ENCODE results near the gene PARD3. TPM values are rescaled to one million over a fixed set of nuclear protein-coding genes. Genes with fewer than 3 reads are reported as not detected.

Gene PARD3
- total RNA-seq, 2 experiments from 2014 or later, result 0.53 to 0.71 TPM

- Histone ChIP-seq H3K36me3 (ENCODE audit: insufficient read depth, low read length) (no peaks in the 10 kb centered on the region), H3K4me1 (ENCODE audit: insufficient read depth, low read length) (no peaks in the 10 kb centered on the region), H3K4me3 (ENCODE audit: low read length) (no peak overlapping the region), H3K27ac (ENCODE audit: low read depth in 1 of 2, low read length in 2 of 2) (no peak overlapping the region), H3K9me3 (ENCODE audit: control insufficient read depth in 1 of 2, insufficient read depth in 1 of 2, low read length in 2 of 2) (no peaks in the 10 kb centered on the region), H3K27me3 (ENCODE audit: control insufficient read depth in 1 of 2, insufficient read depth in 2 of 2, low read length in 2 of 2) (no peaks in the 10 kb centered on the region)
- Mint-ChIP-seq H3K36me3 (ENCODE audit: low read depth) (no peaks in the 10 kb centered on the region), H3K27ac (no peak overlapping the region), H3K27me3 (no peaks in the 10 kb centered on the region), H3K4me3 (no peak overlapping the region), H3K4me1 (ENCODE audit: low read depth) (no peaks in the 10 kb centered on the region), H3K9me3 (no peaks in the 10 kb centered on the region)
- ATAC-seq (ENCODE audit: poor library complexity), result no peak
- no peak for TF ChIP-seq CTCF (IDR thresholded peaks at IDR 0.05)
- ChIA-PET CTCF (no interaction called here), POLR2A (no interaction called here)
- no peak for DNase-seq
- intact Hi-C loops (cut with DNase I, micrococcal nuclease), result no loop called here
Observed at GRCh38 chr10:34473174-34474008, 341.7 kb downstream of the PARD3 start.

GRCh38 chr10:34470307-34470706 lies 344.8 kb downstream of the PARD3 start:
- Histone ChIP-seq H3K27me3 (ENCODE audit: control insufficient read depth in 1 of 2, insufficient read depth in 2 of 2, low read length in 2 of 2) (no peaks in the 10 kb centered on the region), H3K4me1 (ENCODE audit: insufficient read depth, low read length) (no peaks in the 10 kb centered on the region), H3K36me3 (ENCODE audit: insufficient read depth, low read length) (no peaks in the 10 kb centered on the region), H3K27ac (ENCODE audit: low read depth in 1 of 2, low read length in 2 of 2) (no peak overlapping the region), H3K4me3 (ENCODE audit: low read length) (no peak overlapping the region), H3K9me3 (ENCODE audit: control insufficient read depth in 1 of 2, insufficient read depth in 1 of 2, low read length in 2 of 2) (no peaks in the 10 kb centered on the region)
- Mint-ChIP-seq H3K4me3 (no peak overlapping the region), H3K4me1 (ENCODE audit: low read depth) (no peaks in the 10 kb centered on the region), H3K9me3 (no peaks in the 10 kb centered on the region), H3K27me3 (no peaks in the 10 kb centered on the region), H3K36me3 (ENCODE audit: low read depth) (no peaks in the 10 kb centered on the region), H3K27ac (no peak overlapping the region)
- intact Hi-C loops (cut with DNase I, micrococcal nuclease), result no loop called here
- no peak for DNase-seq
- CTCF ChIA-PET, result no interaction called here
- TF ChIP-seq CTCF (IDR thresholded peaks at IDR 0.05), result no peak
- POLR2A ChIA-PET, result no interaction called here
- ATAC-seq (ENCODE audit: poor library complexity), result no peak

- ChIA-PET CTCF (no interaction called here), POLR2A (no interaction called here)
- Histone ChIP-seq H3K27me3 (ENCODE audit: control insufficient read depth in 1 of 2, insufficient read depth in 2 of 2, low read length in 2 of 2) (no peaks in the 10 kb centered on the region), H3K4me3 (ENCODE audit: low read length) (no peak overlapping the region), H3K4me1 (ENCODE audit: insufficient read depth, low read length) (no peaks in the 10 kb centered on the region), H3K9me3 (ENCODE audit: control insufficient read depth in 1 of 2, insufficient read depth in 1 of 2, low read length in 2 of 2) (no peaks in the 10 kb centered on the region), H3K36me3 (ENCODE audit: insufficient read depth, low read length) (no peaks in the 10 kb centered on the region), H3K27ac (ENCODE audit: low read depth in 1 of 2, low read length in 2 of 2) (no peak overlapping the region)
- intact Hi-C loops (cut with DNase I, micrococcal nuclease), result no loop called here
- H3K4me3 Mint-ChIP-seq, result no peak overlapping the region
- H3K4me1 Mint-ChIP-seq (ENCODE audit: low read depth), result no peaks in the 10 kb centered on the region
- H3K9me3 Mint-ChIP-seq, result no peaks in the 10 kb centered on the region
- H3K27me3 Mint-ChIP-seq, result no peaks in the 10 kb centered on the region
- DNase-seq (no peak), ATAC-seq (ENCODE audit: poor library complexity) (no peak)
- no peak for TF ChIP-seq CTCF (IDR thresholded peaks at IDR 0.05)
- no peak overlapping the region for H3K27ac Mint-ChIP-seq
- H3K36me3 Mint-ChIP-seq (ENCODE audit: low read depth), result no peaks in the 10 kb centered on the region
Observed at GRCh38 chr10:34469446-34469845, 345.6 kb downstream of the PARD3 start.
